Subcutaneous abdominal adipose tissue (tissue), 5 donors: ENCODE data around the gene SCIMP.
"Not testable (repeated sequence)": the region's sequence is repeated elsewhere in the genome, so short reads cannot be mapped to it uniquely, and the experiment has no call there.

Source experiments
- H3K27ac ChIP-seq: one replicate; pipeline ENCODE4 v1.7.0; 2013; ENCODE audit warnings: low read depth, mild to moderate bottlenecking, inconsistent platforms, low read length, moderate library complexity
- H3K27me3 ChIP-seq, 5 donors: one replicate each; pipeline ENCODE4 v1.7.0; 2013; ENCODE audit warnings: low read length in 5 of 5, inconsistent platforms in 1 of 5; ENCODE audit not compliant: control insufficient read depth in 5 of 5, insufficient read depth in 4 of 5
- H3K36me3 ChIP-seq, 5 donors: one replicate each; pipeline ENCODE4 v1.7.0; 2013; ENCODE audit warnings: low read length in 5 of 5; ENCODE audit not compliant: control insufficient read depth in 5 of 5, insufficient read depth in 5 of 5
- H3K4me1 ChIP-seq, 5 donors: one replicate each; pipeline ENCODE4 v1.7.0; 2013; ENCODE audit warnings: low read length in 5 of 5, mild to moderate bottlenecking in 3 of 5, moderate library complexity in 1 of 5; ENCODE audit not compliant: control insufficient read depth in 5 of 5, insufficient read depth in 5 of 5
- H3K4me3 ChIP-seq, 5 donors: one replicate each; pipeline ENCODE4 v1.7.0; 2013; ENCODE audit warnings: low read length in 5 of 5, low read depth in 1 of 5
- H3K9ac ChIP-seq, 5 donors: one replicate each; pipeline ENCODE4 v1.7.0; 2013; ENCODE audit warnings: low read length in 5 of 5, mild to moderate bottlenecking in 4 of 5, moderate library complexity in 3 of 5
- H3K9me3 ChIP-seq, 5 donors: one replicate each; pipeline ENCODE4 v1.7.0; 2013; ENCODE audit warnings: low read length in 5 of 5; ENCODE audit not compliant: control insufficient read depth in 5 of 5
- donor health status: healthy.
- donor health status: healthy.
- donor health status: healthy.
- donor health status: healthy.
- donor health status: healthy.

The SCIMP gene

GRCh38 chr17:5262416-5262991 is 27.8 kb upstream of the SCIMP start:
- Histone ChIP-seq H3K27me3 (no peaks in the 10 kb centered on the region), H3K9me3 (no peaks in the 10 kb centered on the region), H3K4me3 (no peak overlapping the region), H3K9ac (no peak overlapping the region), H3K27ac (no peak overlapping the region), H3K36me3 (no peaks in the 10 kb centered on the region), H3K4me1 (no peaks in the 10 kb centered on the region)

DNA sequence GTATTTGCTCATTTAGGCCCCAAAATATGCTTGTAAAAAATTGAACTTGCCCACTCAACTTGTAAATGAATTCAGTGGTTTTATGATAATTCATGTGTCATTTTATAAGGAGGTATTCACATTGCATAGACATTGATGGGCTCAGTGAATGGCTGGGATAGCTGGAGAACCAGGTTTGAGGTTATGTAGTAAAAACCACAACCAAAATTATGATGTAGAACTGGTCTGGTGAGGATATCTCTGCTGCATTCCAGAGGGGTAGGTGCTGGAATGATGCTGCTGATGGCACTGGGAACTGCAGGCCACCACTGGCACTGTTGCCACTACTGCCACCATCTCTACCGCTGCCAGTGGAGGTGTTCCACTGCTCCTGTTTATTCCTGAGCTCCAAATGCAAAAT is 25.9 kb upstream of the SCIMP start:
- H3K27me3 ChIP-seq: no peaks in the 10 kb centered on the region
- no peaks in the 10 kb centered on the region for H3K4me1 ChIP-seq

DNA sequence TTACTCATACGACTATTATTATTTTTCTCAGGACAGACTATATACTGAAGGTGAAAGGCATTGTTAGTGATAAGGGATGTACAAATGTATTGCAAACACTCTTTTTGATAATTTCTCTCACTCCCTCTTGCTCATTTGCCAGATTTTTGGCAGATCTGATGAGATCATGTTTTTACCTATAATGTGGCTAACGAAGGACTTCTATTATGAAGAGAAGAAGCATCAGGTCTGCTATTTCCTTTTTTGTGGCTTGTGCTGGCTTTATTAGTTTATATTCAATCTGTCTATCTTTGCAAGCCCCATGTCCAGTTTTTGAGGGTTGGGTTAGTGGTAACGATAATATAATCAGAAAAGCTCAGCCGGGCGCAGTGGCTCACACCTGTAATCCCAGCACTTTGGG is 22.5 kb upstream of the SCIMP start:
- H3K27ac ChIP-seq: no peak overlapping the region
- no peak overlapping the region for H3K9ac ChIP-seq
- H3K4me3 ChIP-seq: no peak overlapping the region
- H3K4me1 ChIP-seq: peaks cover 0 to 13% (median 0%) of the 10 kb centered on the region in 5 donors
- no peaks in the 10 kb centered on the region for H3K27me3 ChIP-seq
- H3K9me3 ChIP-seq: no peaks in the 10 kb centered on the region
- no peaks in the 10 kb centered on the region for H3K36me3 ChIP-seq

More for the DNA sequence above, 25.9 kb upstream of the SCIMP start:
- no peak overlapping the region for H3K9ac ChIP-seq
- H3K4me3 ChIP-seq: no peak overlapping the region
- H3K9me3 ChIP-seq: no peaks in the 10 kb centered on the region
- H3K27ac ChIP-seq: no peak overlapping the region
- no peaks in the 10 kb centered on the region for H3K36me3 ChIP-seq

- no peak overlapping the region for H3K4me3 ChIP-seq
- H3K27ac ChIP-seq: no peak overlapping the region
- H3K36me3 ChIP-seq: no peaks in the 10 kb centered on the region
- H3K4me1 ChIP-seq: peaks cover 0 to 13% (median 0%) of the 10 kb centered on the region in 5 donors
- no peaks in the 10 kb centered on the region for H3K27me3 ChIP-seq
- H3K9ac ChIP-seq: no peak overlapping the region
- H3K9me3 ChIP-seq: no peaks in the 10 kb centered on the region
Measured at GRCh38 chr17:5254903-5255521, 20.4 kb upstream of the SCIMP start.

DNA sequence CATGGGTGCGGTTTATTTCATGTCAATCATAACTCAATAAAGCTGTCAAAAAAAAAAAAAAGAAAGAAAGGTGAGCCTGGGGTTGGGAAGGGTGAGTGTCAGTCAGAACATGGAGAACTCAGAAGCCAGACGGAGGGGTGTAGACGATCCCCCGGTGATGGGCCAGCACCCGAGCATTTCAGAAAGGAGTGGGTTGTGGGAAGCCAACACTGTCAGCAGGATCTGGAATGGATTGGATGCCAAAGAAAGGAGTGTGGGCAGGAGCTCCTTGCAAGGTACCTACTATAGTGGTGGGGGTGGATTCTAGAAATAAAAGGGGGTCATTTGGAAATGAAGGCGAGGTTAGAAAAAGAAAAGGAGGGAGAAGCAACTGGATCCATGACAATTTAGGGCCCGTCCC is 19.8 kb upstream of the SCIMP start:
- Histone ChIP-seq H3K27ac (no peak overlapping the region), H3K4me3 (no peak overlapping the region), H3K36me3 (no peaks in the 10 kb centered on the region), H3K9ac (no peak overlapping the region), H3K4me1 (peaks cover 0 to 17% (median 0%) of the 10 kb centered on the region in 5 donors), H3K9me3 (no peaks in the 10 kb centered on the region), H3K27me3 (no peaks in the 10 kb centered on the region)

DNA sequence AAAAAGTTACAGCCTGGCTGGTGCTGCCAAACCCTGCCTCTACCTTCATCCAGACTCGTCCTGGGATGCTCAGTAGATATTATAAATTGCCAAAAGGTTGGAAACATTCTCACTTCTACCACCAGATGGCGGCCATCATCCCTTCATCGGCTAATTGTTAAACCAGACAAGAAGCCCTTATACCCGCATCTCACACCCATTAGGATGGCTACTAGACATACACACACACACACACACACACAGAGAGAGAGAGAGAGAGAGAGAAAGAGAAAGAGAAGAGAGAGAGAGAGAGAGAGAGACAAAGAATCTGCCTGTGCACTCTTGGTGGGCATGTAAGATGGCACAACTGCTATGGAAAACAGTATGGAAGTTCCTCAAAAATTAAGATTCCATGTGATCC is 15.0 kb upstream of the SCIMP start:
- peaks cover 0 to 6% (median 0%) of the 10 kb centered on the region in 5 donors for H3K27me3 ChIP-seq
- H3K4me1 ChIP-seq: peaks cover 0 to 8% (median 0%) of the 10 kb centered on the region in 5 donors
- no peak overlapping the region for H3K27ac ChIP-seq
- H3K9me3 ChIP-seq: no peaks in the 10 kb centered on the region
- no peaks in the 10 kb centered on the region for H3K36me3 ChIP-seq
- no peak overlapping the region for H3K9ac ChIP-seq
- no peak overlapping the region for H3K4me3 ChIP-seq

DNA sequence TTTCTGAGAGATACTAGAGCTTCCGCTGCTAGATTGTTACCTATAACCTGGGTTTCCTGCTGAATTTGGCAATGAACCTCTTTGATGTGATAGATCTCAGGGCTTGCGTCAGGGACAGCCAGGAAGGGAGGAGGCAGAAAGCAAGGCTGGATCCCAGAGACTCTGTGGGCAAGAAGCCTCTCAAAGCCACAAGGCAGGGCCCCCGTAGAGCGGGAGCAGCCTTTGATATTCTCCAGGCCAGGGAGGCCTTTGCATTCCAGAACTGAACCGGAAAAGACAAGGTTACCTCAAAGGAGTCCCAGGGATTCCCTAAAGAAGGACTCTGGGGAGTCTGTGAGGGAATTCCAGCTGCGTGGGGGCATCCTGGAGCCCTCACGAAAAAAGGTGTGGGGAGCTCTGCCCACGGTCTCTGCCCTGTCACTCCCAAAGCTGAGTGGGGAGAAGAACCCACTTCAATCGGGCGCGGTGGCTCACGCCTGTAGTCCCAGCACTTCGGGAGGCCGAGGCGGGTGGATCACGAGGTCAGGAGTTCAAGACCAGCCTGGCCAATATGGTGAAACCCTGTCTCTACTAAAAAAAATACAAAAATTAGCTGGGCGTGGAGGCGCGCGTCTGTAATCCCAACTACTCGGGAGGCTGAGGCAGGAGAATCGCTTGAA is 14.3 kb upstream of the SCIMP start:
- Histone ChIP-seq H3K27ac (no peak overlapping the region), H3K27me3 (peaks cover 0 to 6% (median 0%) of the 10 kb centered on the region in 5 donors), H3K36me3 (no peaks in the 10 kb centered on the region), H3K9ac (no peak overlapping the region), H3K4me1 (peaks cover 0 to 4% (median 0%) of the 10 kb centered on the region in 5 donors), H3K4me3 (no peak overlapping the region), H3K9me3 (no peaks in the 10 kb centered on the region)

DNA sequence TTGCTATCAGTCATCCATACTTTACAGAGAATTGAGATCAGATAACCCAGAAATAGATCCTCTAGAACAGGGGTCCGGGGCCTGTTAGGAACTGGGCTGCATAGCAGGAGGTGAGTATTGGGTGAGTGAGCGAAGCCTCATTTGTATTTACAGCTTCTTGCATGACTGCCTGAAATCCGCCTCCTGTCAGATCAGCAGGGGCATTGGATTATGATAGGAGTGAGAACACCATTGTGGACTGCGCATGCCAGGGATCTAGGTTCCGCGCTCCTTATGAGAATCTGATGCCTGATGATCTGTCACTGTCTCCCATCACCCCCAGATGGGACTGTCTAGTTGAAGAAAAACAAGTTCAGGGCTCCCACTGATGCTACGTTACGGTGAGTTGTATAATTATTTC is 13.0 kb upstream of the SCIMP start:
- Histone ChIP-seq H3K9me3 (no peaks in the 10 kb centered on the region), H3K4me1 (peaks cover 0 to 4% (median 0%) of the 10 kb centered on the region in 5 donors), H3K27me3 (peaks cover 0 to 6% (median 0%) of the 10 kb centered on the region in 5 donors), H3K9ac (no peak overlapping the region), H3K27ac (no peak overlapping the region), H3K4me3 (no peak overlapping the region), H3K36me3 (no peaks in the 10 kb centered on the region)

- Histone ChIP-seq H3K4me1 (no peaks in the 10 kb centered on the region), H3K27me3 (no peaks in the 10 kb centered on the region), H3K4me3 (no peak overlapping the region), H3K36me3 (no peaks in the 10 kb centered on the region), H3K9ac (no peak overlapping the region), H3K9me3 (no peaks in the 10 kb centered on the region), H3K27ac (no peak overlapping the region)
Measured at GRCh38 chr17:5241861-5242671, 7.4 kb upstream of the SCIMP start.

DNA sequence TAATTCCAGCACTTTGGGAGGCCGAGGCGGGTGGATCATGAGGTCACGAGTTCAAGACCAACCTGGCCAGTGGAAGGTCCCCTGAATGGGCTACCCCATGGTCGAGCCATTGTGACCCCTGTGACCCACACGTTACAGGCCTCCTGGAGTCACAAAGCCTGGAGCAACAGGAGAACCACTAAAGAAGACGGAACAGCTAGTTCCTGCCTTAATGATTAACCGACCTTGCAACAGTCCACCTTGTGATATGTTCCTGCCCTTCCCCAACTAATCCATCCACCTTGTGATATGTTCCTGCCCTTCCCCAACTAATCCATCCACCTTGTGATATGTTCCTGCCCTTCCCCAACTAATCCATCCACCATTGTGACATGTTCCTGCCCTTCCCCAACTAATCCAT is 5.1 kb upstream of the SCIMP start:
- not testable (repeated sequence) for H3K27me3 ChIP-seq

More for the DNA sequence above, 5.1 kb upstream of the SCIMP start:
- H3K36me3 ChIP-seq, H3K9me3 ChIP-seq, H3K9ac ChIP-seq, H3K27ac ChIP-seq, H3K4me3 ChIP-seq, H3K4me1 ChIP-seq: not testable (repeated sequence)
